GM15510 (cell line): ENCODE measurements around the gene THADA.

ENCODE experiments used
- POLR2A ChIP-seq: IDR thresholded peaks from 3 replicates; pipeline ENCODE4 v1.6.1; 2011; ENCODE audit warnings: borderline replicate concordance; ENCODE audit not compliant: insufficient read length; ENCODE audit errors: extremely low read depth

Gene THADA

GRCh38 chr2:43391201-43391877, 204.5 kb downstream of the THADA start:
- no peak for TF ChIP-seq POLR2A

- TF ChIP-seq POLR2A: no peak
Observed at GRCh38 chr2:43389581-43390466, 206.0 kb downstream of the THADA start.

GRCh38 chr2:43388371-43388770, 207.5 kb downstream of the THADA start:
- TF ChIP-seq POLR2A: no peak

- no peak for TF ChIP-seq POLR2A
Observed at GRCh38 chr2:43387092-43388062, 208.5 kb downstream of the THADA start.

GRCh38 chr2:43384143-43384542, 211.7 kb downstream of the THADA start:
- TF ChIP-seq POLR2A: no peak

- TF ChIP-seq POLR2A: no peak
Observed at GRCh38 chr2:43383533-43383932, 212.3 kb downstream of the THADA start.

- no peak for TF ChIP-seq POLR2A
Observed at GRCh38 chr2:43379494-43379893, 216.3 kb downstream of the THADA start.

GRCh38 chr2:43377327-43377726, 218.5 kb downstream of the THADA start:
- TF ChIP-seq POLR2A: no peak

GRCh38 chr2:43376523-43377198, 219.2 kb downstream of the THADA start:
- TF ChIP-seq POLR2A: no peak

- TF ChIP-seq POLR2A: no peak
Observed at GRCh38 chr2:43375746-43376522, 219.9 kb downstream of the THADA start.

- TF ChIP-seq POLR2A: no peak
Observed at GRCh38 chr2:43372416-43373081, 223.3 kb downstream of the THADA start.

GRCh38 chr2:43370705-43371104, 225.1 kb downstream of the THADA start:
- TF ChIP-seq POLR2A: no peak

- TF ChIP-seq POLR2A: no peak
Observed at GRCh38 chr2:43370146-43370545, 225.7 kb downstream of the THADA start.

- TF ChIP-seq POLR2A: no peak
Observed at GRCh38 chr2:43368483-43369385, 227.1 kb downstream of the THADA start.
